Neural cell (in vitro differentiated cells): ENCODE measurements around the gene SOCS2. TPM values are rescaled to one million over a fixed set of nuclear protein-coding genes. Genes with fewer than 3 reads are reported as not detected.

Experiments used
- H2AFZ ChIP-seq: fragments of 200-600, 300-800 bp; sonication (generic), shearing (Covaris generic); 2 replicates; pipeline ENCODE4 v1.6.0; 2014; ENCODE audit warnings: low read depth, mild to moderate bottlenecking, antibody characterized with exemption, low read length, moderate library complexity
- H3F3A ChIP-seq: fragments of 200-600 bp; shearing (Covaris generic); 2 replicates; pipeline ENCODE4 v1.6.1; 2016; ENCODE audit warnings: mild to moderate bottlenecking, moderate library complexity, mixed read lengths, antibody characterized with exemption, low read length; ENCODE audit not compliant: insufficient read depth, poor library complexity, severe bottlenecking
- H3K27ac ChIP-seq: fragments of 200-600, 300-800 bp; sonication (generic), shearing (Covaris generic); 2 replicates; pipeline ENCODE4 v1.5.1; 2014; ENCODE audit warnings: mild to moderate bottlenecking, low read length, moderate library complexity
- H3K27me3 ChIP-seq: fragments of 300-800, 200-600 bp; sonication (generic), shearing (Covaris generic); 2 replicates; pipeline ENCODE4 v1.6.0; 2014; ENCODE audit warnings: mild to moderate bottlenecking, low read depth, low read length, moderate library complexity; ENCODE audit not compliant: insufficient read depth
- H3K36me3 ChIP-seq: fragments of 300-800, 200-600 bp; sonication (generic), shearing (Covaris generic); 2 replicates; pipeline ENCODE4 v1.5.1; 2014; ENCODE audit warnings: mild to moderate bottlenecking, antibody characterized with exemption, low read length, moderate library complexity; ENCODE audit not compliant: insufficient read depth
- H3K4me2 ChIP-seq: fragments of 300-800, 200-600 bp; sonication (generic), shearing (Covaris generic); 2 replicates; pipeline ENCODE4 v1.6.0; 2014; ENCODE audit warnings: mild to moderate bottlenecking, low read length
- H3K4me3 ChIP-seq: fragments of 300-800, 200-600 bp; sonication (generic), shearing (Covaris generic); 2 replicates; pipeline ENCODE4 v1.5.1; 2014; ENCODE audit warnings: mild to moderate bottlenecking, low read length, moderate library complexity
- H3K79me2 ChIP-seq: fragments of 200-600 bp; shearing (Covaris generic); replicated peaks from 2 replicates; pipeline ENCODE4 v1.6.0; 2014; ENCODE audit warnings: mild to moderate bottlenecking, low read length, moderate library complexity; ENCODE audit not compliant: insufficient read depth
- H3K9ac ChIP-seq: fragments of 300-800, 200-600 bp; sonication (generic), shearing (Covaris generic); 2 replicates; pipeline ENCODE4 v1.6.1; 2016; ENCODE audit warnings: mild to moderate bottlenecking, low read length, mixed read lengths
- H3K9me2 ChIP-seq: fragments of 200-600 bp; shearing (Covaris generic); 2 replicates; pipeline ENCODE4 v1.6.1; 2016; ENCODE audit warnings: mild to moderate bottlenecking, low read length, mixed read lengths; ENCODE audit not compliant: insufficient read depth
- H3K9me3 ChIP-seq: fragments of 200-600, 300-800 bp; sonication (generic), shearing (Covaris generic); 2 replicates; pipeline ENCODE4 v1.6.1; 2016; ENCODE audit warnings: mild to moderate bottlenecking, mixed run types, low read length, moderate library complexity, mixed read lengths
- H4K20me1 ChIP-seq: fragments of 200-600 bp; shearing (Covaris generic); 2 replicates; pipeline ENCODE4 v1.6.1; 2016; ENCODE audit warnings: mild to moderate bottlenecking, mixed run types; ENCODE audit not compliant: insufficient read depth
- EP300 ChIP-seq: fragments of 450-650 bp; conservative IDR thresholded peaks from 2 replicates; pipeline ENCODE4 v1.6.1; 2014; ENCODE audit warnings: antibody characterized with exemption, mild to moderate bottlenecking, moderate library complexity; ENCODE audit not compliant: poor library complexity, severe bottlenecking
- EZH2 ChIP-seq: fragments of 200-600, 300-800 bp; shearing (Covaris generic), sonication (generic); IDR thresholded peaks from 2 replicates; pipeline ENCODE4 v1.6.1; 2014; ENCODE audit warnings: antibody characterized with exemption, low read length, borderline replicate concordance, mild to moderate bottlenecking; ENCODE audit not compliant: insufficient read depth, poor library complexity, severe bottlenecking
- MXI1 ChIP-seq: fragments of 450-650 bp; conservative IDR thresholded peaks from 2 replicates; pipeline ENCODE4 v1.6.1; 2014; ENCODE audit warnings: antibody characterized with exemption, mild to moderate bottlenecking; ENCODE audit not compliant: poor library complexity, severe bottlenecking
- POLR2AphosphoS5 ChIP-seq: IDR thresholded peaks from 2 replicates; pipeline ENCODE4 v1.6.1; 2012
- RAD21 ChIP-seq: fragments of 450-650 bp; conservative IDR thresholded peaks from 2 replicates; pipeline ENCODE4 v1.6.1; 2014; ENCODE audit warnings: antibody characterized with exemption, mild to moderate bottlenecking, moderate library complexity
- SMC3 ChIP-seq: fragments of 450-650 bp; conservative IDR thresholded peaks from 2 replicates; pipeline ENCODE4 v1.6.1; 2014; ENCODE audit warnings: antibody characterized with exemption, mild to moderate bottlenecking, moderate library complexity; ENCODE audit not compliant: poor library complexity
- TAF1 ChIP-seq: IDR thresholded peaks from 2 replicates; pipeline ENCODE4 v1.6.1; 2012; ENCODE audit warnings: low read depth
- polyA plus RNA-seq: library from polyadenylated mRNA; depleted of rRNA; stranded (reverse); fragments of >200 nt; gene quantifications from 2 replicates; pipeline ENCODE4 v1.2.3, GENCODE V29; 2014
- TF ChIP-seq, protein P1 (sequence below): fragments of 450-650 bp; IDR thresholded peaks from 2 replicates; pipeline ENCODE4 v1.5.1; 2014; ENCODE audit warnings: antibody characterized with exemption, mild to moderate bottlenecking, moderate library complexity; ENCODE audit not compliant: poor library complexity, severe bottlenecking
- TF ChIP-seq, protein P2 (sequence below): IDR thresholded peaks from 2 replicates; pipeline ENCODE4 v1.6.1; 2012; ENCODE audit warnings: borderline replicate concordance

Gene SOCS2
- polyA plus RNA-seq, 1 donor from 2014 or later, result 119 TPM

DNA sequence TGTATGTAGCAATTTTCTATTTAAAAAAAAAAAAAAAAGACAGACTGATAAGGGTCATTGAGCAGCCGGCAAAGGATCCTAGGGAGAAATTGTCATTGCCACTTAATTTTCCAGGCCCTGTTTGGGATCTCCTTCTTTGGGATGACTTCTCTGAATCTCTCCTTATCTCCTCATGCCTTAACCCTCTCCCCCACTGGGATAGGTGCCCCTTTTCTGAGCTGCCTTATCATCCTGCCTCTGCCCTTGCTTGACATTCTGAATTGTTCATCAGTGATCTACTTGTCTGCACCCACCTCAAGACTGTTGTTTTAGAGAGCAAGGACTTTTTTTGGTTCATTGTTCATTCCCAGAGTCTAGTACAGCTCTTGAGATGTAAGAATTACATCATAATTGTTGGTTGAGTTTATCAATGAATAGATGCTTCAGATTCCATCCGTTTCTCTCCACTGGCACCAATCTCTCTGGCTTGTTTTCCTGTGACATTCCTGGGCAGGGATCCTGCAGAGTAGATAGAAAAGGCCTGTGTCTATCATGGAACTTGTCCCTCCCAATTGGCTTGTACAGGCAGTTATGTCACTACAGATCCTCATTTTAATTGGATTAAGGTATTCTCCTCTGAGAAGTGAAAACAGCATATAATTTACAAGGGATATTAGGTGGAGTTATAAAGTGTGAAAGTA, 42.6 kb downstream of the SOCS2 start:
- TF ChIP-seq POLR2AphosphoS5, result no peak
- TF ChIP-seq SMC3, result no peak
- no peak for TF ChIP-seq RAD21
- TF ChIP-seq, protein P1, sequence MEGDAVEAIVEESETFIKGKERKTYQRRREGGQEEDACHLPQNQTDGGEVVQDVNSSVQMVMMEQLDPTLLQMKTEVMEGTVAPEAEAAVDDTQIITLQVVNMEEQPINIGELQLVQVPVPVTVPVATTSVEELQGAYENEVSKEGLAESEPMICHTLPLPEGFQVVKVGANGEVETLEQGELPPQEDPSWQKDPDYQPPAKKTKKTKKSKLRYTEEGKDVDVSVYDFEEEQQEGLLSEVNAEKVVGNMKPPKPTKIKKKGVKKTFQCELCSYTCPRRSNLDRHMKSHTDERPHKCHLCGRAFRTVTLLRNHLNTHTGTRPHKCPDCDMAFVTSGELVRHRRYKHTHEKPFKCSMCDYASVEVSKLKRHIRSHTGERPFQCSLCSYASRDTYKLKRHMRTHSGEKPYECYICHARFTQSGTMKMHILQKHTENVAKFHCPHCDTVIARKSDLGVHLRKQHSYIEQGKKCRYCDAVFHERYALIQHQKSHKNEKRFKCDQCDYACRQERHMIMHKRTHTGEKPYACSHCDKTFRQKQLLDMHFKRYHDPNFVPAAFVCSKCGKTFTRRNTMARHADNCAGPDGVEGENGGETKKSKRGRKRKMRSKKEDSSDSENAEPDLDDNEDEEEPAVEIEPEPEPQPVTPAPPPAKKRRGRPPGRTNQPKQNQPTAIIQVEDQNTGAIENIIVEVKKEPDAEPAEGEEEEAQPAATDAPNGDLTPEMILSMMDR, result no peak
- no peak for TF ChIP-seq EZH2
- no peak for TF ChIP-seq TAF1
- Histone ChIP-seq H3K4me2 (no peak overlapping the region), H3K9me3 (no peaks in the 10 kb centered on the region), H3K36me3 (no peaks in the 10 kb centered on the region), H3K27ac (no peak overlapping the region), H4K20me1 (no peaks in the 10 kb centered on the region), H3K79me2 (no peaks in the 10 kb centered on the region), H3K9me2 (no peaks in the 10 kb centered on the region), H2AFZ (no peak overlapping the region), H3K9ac (no peak overlapping the region), H3F3A (no peaks in the 10 kb centered on the region), H3K27me3 (no peaks in the 10 kb centered on the region), H3K4me3 (no peak overlapping the region)

DNA sequence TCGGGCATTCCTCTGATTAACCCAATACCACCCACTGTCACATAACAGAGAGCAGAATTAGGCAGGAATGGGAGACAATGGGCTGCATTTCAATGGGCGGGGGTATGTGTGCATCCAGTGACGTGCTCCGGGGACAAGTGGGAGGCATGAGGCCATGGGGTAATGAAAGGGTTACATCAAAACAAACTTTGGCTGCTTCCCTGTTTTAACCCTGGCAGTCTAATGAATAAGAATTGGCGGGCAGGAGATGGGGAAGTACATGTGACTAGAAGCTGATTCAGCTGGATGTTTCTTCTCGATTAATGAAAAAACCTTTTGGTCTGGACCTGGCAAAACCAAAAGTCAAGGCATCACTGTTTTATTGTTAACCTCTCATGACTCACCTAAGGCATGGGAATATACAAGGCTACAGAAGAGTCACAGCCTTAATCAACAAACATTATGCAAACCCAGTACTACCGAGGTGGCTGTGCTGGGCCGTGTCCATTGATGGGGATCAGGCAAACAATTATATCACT, 44.2 kb downstream of the SOCS2 start:
- no peaks in the 10 kb centered on the region for H3K36me3 ChIP-seq
- no peaks in the 10 kb centered on the region for H4K20me1 ChIP-seq
- no peaks in the 10 kb centered on the region for H3K27me3 ChIP-seq
- H3K79me2 ChIP-seq, result no peaks in the 10 kb centered on the region
- H3K27ac ChIP-seq, result no peak overlapping the region
- no peak overlapping the region for H2AFZ ChIP-seq
- no peak for TF ChIP-seq EP300
- TF ChIP-seq SMC3, result no peak
- H3K4me2 ChIP-seq, result no peak overlapping the region
- H3K9ac ChIP-seq, result no peak overlapping the region
- no peaks in the 10 kb centered on the region for H3F3A ChIP-seq
- no peaks in the 10 kb centered on the region for H3K9me2 ChIP-seq
- no peak overlapping the region for H3K4me3 ChIP-seq
- no peaks in the 10 kb centered on the region for H3K9me3 ChIP-seq

DNA sequence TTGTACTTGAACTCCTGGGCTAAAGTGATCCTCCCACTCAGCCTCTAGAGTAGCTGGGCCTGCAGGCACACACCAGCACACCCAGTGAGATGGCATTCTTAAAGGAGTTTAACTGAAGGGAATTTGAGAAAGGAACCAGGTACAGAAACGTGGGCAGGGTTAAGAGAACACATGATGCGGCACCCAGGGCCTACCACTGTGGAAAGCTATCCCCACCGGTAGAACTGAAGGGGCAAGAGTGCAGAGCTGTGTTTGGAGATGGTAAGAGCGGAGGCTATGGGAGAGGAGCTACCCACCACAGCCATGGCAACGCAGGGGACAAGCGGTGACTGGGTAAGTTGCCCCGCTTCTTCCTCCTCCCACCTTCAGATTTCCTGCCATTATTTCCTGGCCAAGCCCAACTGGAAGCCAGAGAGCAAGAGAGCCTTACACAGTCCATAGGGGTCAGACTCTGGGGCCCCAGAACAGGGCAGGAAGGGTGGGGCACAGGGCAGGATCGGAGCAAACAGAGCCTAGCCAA, 46.5 kb downstream of the SOCS2 start:
- Histone ChIP-seq H3K4me3 (no peak overlapping the region), H3K4me2 (no peak overlapping the region), H3K79me2 (no peaks in the 10 kb centered on the region), H3K27ac (no peak overlapping the region), H3K36me3 (no peaks in the 10 kb centered on the region), H3F3A (no peaks in the 10 kb centered on the region), H4K20me1 (no peaks in the 10 kb centered on the region), H3K27me3 (no peaks in the 10 kb centered on the region), H3K9me2 (no peaks in the 10 kb centered on the region), H3K9ac (no peak overlapping the region), H2AFZ (no peak overlapping the region), H3K9me3 (no peaks in the 10 kb centered on the region)
- no peak for TF ChIP-seq POLR2AphosphoS5
- no peak for TF ChIP-seq MXI1
- no peak for TF ChIP-seq EP300
- TF ChIP-seq, protein P2, sequence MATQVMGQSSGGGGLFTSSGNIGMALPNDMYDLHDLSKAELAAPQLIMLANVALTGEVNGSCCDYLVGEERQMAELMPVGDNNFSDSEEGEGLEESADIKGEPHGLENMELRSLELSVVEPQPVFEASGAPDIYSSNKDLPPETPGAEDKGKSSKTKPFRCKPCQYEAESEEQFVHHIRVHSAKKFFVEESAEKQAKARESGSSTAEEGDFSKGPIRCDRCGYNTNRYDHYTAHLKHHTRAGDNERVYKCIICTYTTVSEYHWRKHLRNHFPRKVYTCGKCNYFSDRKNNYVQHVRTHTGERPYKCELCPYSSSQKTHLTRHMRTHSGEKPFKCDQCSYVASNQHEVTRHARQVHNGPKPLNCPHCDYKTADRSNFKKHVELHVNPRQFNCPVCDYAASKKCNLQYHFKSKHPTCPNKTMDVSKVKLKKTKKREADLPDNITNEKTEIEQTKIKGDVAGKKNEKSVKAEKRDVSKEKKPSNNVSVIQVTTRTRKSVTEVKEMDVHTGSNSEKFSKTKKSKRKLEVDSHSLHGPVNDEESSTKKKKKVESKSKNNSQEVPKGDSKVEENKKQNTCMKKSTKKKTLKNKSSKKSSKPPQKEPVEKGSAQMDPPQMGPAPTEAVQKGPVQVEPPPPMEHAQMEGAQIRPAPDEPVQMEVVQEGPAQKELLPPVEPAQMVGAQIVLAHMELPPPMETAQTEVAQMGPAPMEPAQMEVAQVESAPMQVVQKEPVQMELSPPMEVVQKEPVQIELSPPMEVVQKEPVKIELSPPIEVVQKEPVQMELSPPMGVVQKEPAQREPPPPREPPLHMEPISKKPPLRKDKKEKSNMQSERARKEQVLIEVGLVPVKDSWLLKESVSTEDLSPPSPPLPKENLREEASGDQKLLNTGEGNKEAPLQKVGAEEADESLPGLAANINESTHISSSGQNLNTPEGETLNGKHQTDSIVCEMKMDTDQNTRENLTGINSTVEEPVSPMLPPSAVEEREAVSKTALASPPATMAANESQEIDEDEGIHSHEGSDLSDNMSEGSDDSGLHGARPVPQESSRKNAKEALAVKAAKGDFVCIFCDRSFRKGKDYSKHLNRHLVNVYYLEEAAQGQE, result no peak
- TF ChIP-seq SMC3, result no peak
- no peak for TF ChIP-seq EZH2
- no peak for TF ChIP-seq RAD21
- TF ChIP-seq TAF1, result no peak
- TF ChIP-seq, protein P1, result no peak
